GM21526 (cell line): ENCODE results near the gene ZNF804B.
A peak's percentile ranks its signal among the peaks of the same experiment; 100 is the strongest.

ENCODE experiments used
- ATAC-seq: cut with Tn5 transposase; IDR thresholded peaks from one replicate; pipeline ENCODE4 v1.9.1; 2021; ENCODE audit warnings: moderate library complexity; ENCODE audit not compliant: unreplicated experiment, low FRiP score

Gene ZNF804B

DNA sequence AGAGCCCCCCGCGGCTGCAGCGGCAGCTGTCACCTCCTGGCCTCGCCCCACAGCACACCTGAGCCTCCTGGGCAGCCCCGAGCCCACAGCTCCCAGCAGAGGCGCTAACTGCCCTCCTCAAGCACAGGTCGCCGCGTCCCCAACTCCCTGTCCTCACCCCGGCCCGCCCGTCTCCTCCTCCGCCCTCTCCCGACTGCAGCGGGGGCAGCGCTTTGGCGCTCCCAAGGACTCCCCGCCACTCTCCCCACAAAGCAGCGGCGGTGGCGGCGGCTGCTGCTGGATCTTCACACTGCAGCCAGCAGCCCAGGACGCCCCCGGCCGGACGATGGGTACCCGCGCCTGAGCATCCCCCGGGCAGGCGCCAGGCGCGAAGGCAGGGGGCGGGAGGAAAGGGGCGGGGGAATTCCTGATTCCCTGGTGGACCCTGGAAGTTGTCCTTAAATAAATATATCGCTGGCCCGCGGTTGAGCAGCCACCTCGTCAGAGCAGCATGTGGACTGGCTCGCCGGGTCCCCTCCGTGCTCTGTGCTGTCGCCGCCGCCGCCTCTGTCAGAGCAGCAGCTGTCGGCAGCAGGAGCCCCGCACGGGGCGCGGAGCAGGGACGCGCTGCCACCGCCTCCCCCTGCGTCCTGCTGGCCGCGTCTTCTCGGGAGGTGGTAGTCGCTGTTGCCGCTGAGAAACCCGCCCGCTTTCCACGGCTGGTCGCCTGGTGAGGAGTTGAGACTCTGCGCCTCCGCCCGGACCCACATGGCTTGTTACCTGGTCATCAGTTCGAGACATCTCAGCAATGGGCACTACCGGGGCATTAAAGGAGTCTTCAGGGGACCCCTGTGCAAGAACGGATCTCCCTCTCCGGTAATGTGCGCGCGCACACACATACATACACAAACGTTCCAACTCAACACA is at the start of gene ZNF804B:
ZNF804B (plus strand) TSS at position 471 of the 906 bp plus-strand sequence; CDS start at position 748, 277 bp downstream.
- no peak for ATAC-seq

GRCh38 chr7:88735920-88736319 is 23.6 kb upstream of the ZNF804B start:
- ATAC-seq = no peak

DNA sequence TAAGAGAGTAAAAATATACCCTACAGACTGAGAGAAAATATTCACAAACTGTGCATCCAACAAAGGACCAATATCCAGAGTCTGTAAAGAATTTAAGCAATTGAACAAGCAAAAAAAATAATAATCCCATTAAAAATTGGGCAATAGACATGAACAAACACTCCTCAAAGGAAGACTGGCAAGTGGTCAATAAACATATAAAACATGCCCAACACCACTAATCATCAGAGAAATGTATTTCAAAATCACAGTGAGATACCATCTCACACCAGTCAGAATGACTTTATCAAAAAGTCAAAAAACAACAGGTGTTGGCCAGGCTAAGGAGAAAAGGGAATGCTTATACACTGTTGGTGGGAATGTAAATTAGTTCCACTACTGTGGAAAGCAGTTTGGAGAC is 21.9 kb upstream of the ZNF804B start:
- no peak for ATAC-seq

- no peak for ATAC-seq
Observed at GRCh38 chr7:88746126-88746525, 13.4 kb upstream of the ZNF804B start.

DNA sequence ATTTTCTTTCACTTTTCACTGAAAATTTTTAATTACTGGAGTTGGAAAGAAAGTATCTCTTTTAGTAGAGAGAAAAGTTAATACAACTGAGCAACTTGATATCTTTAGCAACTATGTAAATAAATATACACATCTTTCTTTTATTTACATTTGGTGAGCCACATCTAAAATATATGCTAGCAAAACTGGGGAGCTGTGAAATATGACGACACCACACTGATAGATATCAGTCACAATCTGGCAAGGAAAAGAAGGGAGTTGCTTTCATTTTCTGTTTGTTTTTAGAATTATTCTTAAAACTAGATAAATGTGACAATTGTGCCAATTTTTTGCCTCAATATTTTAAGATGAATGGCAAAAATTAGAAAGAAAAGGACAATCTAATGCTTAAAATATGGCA is 2.7 kb upstream of the ZNF804B start:
- ATAC-seq = no peak

GRCh38 chr7:88757371-88757770 is 2.1 kb upstream of the ZNF804B start:
- ATAC-seq = no peak

- ATAC-seq = no peak
Observed at GRCh38 chr7:88758381-88759229, 895 bp upstream of the ZNF804B start.

GRCh38 chr7:88760136-88760515 is 626 bp downstream of the ZNF804B start:
- ATAC-seq = no peak

- ATAC-seq = no peak
Observed at GRCh38 chr7:88761779-88762178, 2.3 kb downstream of the ZNF804B start.

DNA sequence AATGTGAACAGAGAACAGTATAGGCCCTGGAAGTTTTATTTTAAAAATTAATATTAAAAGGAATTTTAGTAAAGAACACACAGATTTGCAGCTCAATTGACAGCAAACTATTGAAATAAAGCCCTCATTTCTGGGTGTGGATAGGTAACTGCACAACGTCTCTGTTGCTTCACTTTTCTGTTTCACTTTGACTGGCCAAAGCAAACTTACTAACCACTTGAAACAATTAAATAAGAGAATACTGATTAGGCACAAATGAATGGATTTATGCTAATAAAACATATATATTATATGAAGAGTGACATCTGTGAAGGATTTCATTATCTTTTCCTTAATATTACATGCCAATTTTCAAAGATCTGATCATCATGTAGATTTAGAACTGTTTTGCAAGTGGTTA is 11.9 kb downstream of the ZNF804B start:
- ATAC-seq = no peak

DNA sequence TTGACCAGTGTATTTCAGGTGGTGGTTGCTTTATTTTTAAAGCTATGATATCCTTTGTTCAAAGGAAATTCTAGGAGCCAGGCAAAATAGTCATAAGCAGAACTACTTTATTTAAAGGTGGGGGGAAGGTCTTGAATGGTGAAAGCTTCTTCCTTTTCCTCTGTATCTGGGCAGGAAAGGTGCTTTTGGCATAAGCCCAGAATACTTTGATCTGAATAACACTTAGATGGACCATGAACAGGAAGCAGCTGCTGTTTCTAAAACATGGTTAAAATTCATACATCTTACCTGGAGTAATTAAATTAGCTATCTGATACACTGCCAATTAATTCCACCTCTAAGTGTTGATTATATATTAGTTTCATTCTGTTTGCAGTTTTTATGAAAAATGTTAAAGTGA is 13.3 kb downstream of the ZNF804B start:
- ATAC-seq = no peak

DNA sequence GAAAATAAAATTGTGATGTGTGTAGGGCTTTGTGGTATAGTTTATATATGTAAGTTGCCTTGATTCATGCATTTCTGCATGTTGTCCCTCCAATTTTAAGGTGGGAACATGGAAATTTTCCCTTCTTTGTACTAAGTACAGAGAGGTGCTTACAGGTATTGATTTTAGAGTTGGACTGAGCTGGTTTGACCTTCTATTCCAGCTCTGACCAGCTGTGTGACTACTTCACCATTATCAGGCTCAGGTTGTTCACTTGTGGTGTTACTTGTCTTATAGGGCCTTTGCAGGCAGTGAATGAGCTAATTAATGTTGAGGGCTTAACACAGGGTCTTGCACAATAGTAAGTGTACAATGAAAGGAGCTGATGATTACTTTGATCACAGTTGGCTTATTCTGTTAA is 16.3 kb downstream of the ZNF804B start:
- ATAC-seq = no peak

GRCh38 chr7:88787777-88788176 is 28.3 kb downstream of the ZNF804B start:
- ATAC-seq = no peak

- ATAC-seq = peak; percentile 56
Observed at GRCh38 chr7:88789480-88790064, 30.1 kb downstream of the ZNF804B start.

GRCh38 chr7:88791891-88792290 is 32.4 kb downstream of the ZNF804B start:
- no peak for ATAC-seq

GRCh38 chr7:88792361-88792760 is 32.9 kb downstream of the ZNF804B start:
- no peak for ATAC-seq

DNA sequence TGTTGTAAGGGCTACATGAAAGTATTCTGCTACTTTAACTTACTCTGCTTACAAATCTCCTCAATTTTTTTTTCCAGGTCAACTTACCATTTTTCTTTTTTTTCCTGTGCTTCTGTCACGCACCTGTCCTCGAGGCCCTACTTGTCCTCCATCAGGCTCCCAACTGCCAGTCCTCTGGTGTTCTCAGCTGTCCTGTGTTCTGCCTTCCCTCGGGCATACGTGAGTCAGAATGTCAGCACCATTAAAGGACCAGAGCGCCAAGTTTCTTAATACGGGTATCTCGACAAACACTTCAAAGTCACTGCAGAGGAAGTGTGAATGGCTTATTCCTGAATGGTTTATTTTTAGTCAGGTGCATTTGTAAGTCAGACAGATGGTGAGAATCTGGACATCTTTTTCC is 36.1 kb downstream of the ZNF804B start, which contains the start of gene TEX47:
TEX47 (minus strand) TSS at position 185 of the 400 bp plus-strand sequence. CDS start 795 bp downstream, outside the sequence.
- no peak for ATAC-seq

GRCh38 chr7:88801046-88801445 is 41.5 kb downstream of the ZNF804B start:
- no peak for ATAC-seq

GRCh38 chr7:88806280-88807037 is 47.0 kb downstream of the ZNF804B start:
- no peak for ATAC-seq

DNA sequence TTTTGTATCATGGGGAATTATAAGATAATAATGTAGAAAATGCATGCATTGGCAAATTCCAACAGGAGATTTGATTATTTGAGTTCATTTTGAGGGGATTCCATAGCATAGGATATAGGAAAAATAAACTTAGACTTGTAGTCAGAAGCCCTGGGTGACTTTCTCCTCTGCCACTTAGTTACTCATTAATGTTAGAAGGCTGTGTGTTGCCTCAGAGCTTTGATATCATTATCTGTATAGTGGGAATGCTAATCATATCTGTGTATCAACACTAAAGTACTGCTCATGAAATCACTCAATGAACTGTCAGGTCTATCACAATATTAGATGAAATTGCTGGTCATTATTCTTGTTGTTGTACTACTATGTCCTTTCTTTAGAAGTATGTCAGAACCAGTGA is 59.1 kb downstream of the ZNF804B start:
- no peak for ATAC-seq
